HG03064 (cell line): ENCODE results near the gene LYAR.

ENCODE experiments used
- ATAC-seq: cut with Tn5 transposase; IDR thresholded peaks from one replicate; pipeline ENCODE4 v1.9.1; 2021; ENCODE audit warnings: low read depth; ENCODE audit not compliant: unreplicated experiment

The LYAR gene

GRCh38 chr4:4317496-4318232, 27.7 kb upstream of the LYAR start:
- no peak for ATAC-seq

DNA sequence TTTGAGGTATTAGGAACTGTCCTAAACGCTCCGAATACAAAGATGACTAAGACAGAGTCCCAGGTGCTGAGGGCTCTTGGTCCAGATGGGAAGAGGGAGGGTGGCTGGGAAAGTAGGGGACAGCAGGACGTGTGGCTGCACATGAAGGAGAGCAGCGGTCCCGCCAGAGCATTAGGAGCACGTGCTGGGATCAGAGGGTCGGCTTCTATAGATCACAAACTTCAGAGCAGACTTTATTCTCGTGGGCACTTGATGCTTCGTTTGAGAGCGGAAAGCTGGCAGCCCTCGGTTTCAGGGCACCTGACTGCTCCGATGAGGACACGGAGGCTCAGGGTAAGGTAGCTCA, 26.2 kb upstream of the LYAR start:
- no peak for ATAC-seq

DNA sequence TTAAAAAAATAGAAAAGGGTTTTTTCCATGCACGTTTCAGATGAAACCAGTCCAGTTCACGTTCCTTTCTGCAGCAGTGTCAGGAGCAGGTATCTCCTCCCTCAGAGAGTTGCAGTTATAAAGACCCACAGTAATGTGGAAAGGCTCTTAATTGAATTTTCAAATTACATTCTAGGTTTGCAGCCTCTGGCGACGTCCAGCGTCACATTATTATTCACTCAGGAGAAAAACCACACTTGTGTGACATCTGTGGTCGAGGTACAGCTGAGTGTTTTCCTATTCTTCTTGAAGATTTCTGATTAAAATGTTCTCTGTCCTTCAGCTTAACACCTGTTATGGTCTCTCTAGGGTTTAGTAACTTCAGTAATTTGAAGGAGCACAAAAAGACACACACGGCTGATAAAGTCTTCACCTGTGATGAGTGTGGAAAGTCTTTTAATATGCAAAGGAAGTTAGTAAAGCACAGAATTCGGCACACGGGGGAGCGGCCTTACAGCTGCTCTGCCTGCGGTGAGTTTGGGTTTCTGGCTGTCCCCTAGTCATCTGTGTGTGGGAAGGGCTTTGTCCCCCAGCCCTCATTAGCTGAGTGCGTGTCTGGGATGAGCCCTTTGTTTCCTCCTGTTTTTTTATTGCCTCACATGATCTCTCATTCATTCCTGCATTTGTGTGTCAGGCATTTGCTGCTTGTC, 25.7 kb upstream of the LYAR start:
- no peak for ATAC-seq

DNA sequence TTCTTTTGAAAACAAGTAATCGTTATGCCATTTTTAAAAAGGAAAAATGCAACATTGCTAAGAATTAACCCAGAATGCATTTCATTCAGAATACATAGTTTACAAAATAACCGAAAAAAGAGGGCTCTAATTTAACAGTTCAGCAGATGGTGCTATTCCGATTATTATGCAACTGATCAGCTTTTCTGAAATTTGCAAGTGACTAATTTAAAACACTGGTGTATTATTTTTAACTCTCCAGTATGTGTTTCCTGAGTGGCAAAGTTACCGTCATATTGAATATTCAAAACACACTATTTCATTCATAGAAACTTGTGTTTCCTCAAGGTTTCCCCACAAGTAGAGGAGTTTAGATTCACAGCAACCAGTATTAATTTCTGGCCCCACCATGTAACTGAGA, 21.2 kb upstream of the LYAR start:
- ATAC-seq: no peak

DNA sequence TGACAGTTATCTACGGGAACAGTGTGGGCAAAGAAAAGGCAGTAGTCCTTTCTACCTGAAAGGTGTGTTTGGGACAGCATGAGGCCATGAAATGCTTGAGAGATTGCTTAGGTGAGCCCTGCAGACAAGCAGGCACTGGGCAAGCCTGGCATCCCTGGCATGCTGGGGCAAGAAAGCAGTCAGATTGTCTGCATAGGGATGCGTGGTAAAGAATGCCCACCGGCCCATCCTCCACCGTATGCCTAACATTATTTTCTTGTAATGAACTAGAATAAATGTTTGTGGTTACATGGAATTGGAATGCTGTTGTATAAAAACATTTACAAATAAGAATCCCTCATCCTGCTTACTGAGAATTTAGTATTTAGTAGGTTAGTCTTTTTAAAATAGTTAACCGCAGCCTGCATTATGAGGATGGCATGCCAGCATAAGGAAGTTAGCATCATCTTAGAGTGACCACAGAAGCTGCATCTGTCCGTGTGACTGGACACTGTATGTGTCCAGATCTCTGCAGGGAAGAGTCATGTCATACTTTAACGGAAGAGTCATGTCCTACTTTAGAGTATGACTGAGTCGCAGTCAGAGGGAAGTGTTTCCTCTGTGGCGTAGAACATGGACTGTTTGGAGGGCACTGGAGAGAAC, 19.0 kb upstream of the LYAR start:
- no peak for ATAC-seq

GRCh38 chr4:4306920-4307319, 17.0 kb upstream of the LYAR start:
- no peak for ATAC-seq

DNA sequence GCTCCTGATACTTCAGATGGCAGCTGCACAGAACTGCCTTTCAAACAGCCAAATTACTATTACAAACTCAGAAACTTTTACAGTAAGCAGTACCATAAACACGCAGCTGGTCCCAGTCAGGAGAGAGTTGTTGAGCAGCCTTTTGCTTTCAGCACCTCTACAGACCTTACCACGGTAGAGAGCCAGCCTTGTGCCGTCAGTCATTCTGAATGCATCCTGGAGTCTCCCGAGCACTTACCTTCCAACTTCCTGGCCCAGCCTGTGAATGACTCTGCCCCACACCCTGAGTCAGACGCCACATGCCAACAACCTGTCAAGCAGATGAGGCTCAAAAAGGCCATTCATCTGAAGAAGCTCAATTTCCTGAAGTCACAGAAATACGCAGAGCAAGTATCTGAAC, 12.5 kb upstream of the LYAR start:
- no peak for ATAC-seq

DNA sequence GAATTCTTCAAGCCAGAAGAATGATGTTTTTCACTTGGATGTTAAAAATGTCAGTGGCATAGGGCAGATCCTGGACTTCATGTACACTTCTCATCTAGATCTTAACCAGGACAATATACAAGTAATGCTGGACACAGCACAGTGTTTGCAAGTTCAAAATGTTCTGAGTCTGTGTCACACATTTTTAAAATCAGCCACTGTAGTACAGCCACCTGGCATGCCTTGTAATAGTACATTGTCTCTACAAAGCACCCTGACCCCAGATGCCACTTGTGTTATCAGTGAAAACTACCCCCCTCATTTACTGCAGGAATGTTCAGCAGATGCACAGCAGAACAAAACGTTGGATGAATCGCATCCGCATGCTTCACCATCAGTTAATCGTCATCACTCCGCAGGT, 12.0 kb upstream of the LYAR start:
- ATAC-seq: no peak

DNA sequence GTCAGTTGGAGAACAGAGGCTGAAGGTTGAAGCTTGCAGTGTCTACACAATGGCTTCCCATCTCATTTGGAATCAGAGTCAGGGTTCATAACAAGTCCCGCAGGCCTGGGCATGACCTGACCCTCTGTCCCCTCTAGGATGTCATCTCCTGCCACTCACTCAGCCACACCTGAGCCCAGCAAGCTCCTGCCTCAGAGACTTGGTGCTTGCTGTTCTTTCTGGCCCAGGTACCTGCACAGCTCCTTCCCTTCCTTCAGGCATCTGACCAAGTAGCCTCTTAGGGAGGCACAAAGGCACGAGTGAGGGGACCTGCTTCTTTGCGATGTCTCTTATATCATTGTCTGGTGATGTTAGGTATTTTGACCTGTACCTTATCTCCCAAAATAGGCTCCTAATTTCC, 9.1 kb upstream of the LYAR start:
- no peak for ATAC-seq

- ATAC-seq: no peak
These were observed 6.4 kb upstream of the LYAR start for GRCh38 chr4:4296283-4296846.

DNA sequence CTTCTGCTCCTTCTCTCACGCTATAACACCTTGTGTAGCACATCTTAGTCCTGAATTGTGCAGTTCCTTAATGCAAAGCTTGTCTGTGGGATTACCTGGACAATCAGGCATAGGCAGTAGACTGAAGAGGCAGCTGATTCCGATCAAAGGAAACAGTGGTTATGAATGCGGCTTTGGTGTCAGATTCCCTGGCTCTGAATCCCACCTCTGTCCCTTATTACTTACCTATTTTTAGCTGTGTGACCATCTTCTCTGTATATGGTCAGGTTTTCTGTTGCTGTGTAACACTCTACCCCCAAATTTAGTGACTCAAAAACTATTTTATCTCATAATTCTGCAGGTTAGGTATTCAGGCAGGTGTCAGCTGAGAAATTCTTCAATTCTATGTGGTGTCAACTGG, 3.3 kb upstream of the LYAR start:
- ATAC-seq: no peak

DNA sequence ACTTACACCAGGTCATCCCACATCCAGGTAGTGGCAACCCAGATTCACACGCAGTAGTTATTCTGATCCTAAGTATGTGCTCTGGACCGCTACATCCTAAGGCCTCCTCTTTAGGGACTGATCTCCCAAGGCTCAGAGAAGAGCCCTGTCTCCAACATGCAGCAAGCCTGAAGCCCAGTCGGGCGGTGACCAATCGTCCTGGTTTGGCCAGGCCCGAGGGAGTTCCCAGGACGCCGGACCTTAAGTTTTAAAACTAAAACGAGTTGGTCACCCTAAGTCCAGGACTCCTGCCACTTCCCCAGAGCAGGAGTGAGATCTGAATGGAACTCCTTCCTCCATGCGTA, 385 bp downstream of the LYAR start:
- ATAC-seq: peak; percentile 7

DNA sequence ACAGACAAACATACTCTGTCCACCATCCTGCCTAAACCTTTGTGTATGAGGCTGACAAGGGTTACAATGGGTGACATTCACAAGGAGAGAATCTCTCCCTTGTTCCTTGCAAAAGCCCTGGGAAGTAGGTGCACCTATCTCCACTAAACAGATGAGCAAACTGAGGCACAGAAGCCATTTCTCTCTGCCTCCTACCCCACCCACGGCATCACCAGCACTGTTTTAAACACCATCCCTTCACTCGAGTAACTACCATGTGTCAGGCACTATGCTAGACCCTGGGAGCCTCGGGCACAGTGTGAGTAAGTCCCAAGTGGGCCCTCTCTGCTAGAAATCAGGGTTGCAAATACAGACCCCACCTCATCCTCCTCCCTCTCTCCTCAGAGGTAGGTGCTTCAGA, 899 bp downstream of the LYAR start:
- no peak for ATAC-seq

DNA sequence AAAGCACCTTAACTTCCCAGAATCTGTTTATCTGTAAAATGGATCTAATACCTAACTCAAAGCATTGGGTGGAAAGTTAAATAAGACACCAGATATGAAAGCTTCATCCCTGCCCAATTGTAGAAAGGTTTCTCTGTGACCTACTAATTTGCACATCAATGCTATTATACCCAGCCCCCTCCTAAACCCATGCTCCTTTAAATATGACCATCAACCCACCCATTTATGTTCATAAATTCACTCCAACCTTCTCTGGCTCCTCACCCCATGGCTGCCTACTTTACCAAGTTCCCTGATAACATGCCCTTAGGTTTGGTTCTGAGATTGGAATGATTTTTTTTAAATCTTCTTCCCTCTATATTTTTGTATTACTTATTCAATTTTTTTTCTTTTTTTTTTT, 1.9 kb downstream of the LYAR start:
- ATAC-seq: no peak

DNA sequence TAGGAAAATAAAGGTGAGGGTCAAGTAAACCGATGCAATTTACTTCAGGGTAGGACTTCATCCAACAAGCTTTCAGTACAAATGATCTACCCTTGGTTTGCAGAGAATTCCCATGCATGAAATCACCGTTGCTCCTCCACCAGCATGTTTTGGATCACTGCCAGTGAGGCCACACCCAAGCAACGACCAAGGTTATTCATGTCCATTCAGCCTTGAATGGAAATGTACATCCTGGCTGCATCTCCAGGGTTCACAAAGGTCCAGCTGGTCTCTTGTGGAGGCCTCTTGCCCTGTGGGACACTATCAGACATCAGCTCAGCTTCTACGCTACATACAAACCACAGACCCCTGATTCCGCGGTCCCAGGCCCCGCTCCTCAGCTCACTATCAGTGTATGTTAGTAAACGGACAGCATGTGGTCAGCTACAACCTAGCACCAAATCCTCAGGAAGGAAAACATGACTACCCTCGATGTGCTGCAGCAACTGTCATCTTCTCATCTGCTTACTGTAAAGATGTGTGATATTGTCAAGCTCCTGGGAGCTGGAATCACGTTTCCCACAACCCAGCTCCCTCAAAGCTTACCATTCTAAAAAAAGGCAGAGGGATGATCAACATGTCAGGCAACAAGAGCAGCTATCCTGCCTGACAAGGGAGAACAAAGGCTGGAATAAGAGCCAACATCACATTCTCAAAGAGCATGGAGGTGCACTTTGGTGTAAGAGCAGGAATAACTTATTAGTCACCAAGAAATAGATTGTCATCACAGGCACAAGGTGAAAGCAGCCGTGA, 4.9 kb downstream of the LYAR start:
- no peak for ATAC-seq

GRCh38 chr4:4281787-4282186, 8.2 kb downstream of the LYAR start:
- ATAC-seq: no peak

DNA sequence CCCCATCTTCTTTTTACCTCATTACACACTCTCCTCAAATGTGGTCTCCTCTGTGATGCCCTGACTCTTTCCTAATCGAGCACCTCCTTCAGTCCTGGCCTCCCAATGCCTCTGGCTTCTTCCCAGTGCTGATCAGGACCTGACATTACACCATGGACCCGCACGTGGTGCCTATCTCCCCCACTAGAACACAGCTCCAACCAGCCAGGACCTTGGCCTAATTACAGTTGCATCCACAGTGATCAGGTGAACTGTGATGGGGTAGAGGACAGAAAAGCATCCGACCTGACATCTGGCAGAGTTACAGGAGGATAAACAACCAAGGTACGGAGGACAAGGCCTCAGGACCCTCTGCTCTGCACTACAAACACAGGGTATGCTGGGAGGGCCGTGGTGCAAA, 12.4 kb downstream of the LYAR start:
- ATAC-seq: no peak

DNA sequence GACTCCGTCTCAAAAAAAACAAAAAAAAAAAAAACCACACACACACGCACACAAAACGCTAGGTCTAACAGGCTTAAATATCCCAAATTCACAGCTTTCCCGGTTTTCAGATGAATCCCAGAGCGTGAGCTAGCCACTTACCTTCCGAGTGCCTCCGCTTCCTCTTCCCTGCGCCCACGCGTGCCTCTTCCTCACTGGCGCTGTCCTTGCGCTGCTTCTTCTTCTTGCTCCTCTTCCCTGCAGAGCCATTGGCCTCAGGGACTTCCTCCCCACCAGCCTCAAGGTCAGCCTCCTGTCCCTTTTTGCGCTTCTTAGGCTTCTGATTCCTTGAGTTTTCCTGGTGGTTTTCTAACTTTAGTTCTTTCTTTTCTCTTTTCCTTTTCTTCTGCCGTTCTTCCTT, 15.7 kb downstream of the LYAR start:
- no peak for ATAC-seq

GRCh38 chr4:4271912-4272311, 18.0 kb downstream of the LYAR start:
- no peak for ATAC-seq

DNA sequence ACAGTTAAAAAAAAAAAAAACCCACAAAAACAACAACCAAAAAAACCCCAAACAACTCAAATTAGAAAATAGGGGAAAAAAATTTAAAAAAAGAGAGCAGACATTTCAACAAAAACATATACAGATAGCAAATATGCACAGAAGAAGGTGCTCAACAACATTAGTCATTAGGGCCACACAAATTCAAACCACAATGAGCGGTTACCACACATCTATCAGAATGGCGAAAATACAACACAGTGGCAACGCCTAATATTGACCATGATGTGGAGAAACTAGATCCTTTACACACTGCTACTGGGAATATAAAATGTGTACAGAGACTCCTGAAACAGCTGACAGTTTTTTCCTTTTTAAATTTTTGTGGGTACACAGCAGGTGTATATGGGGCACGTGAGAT, 19.4 kb downstream of the LYAR start:
- ATAC-seq: no peak

GRCh38 chr4:4269856-4270255, 20.1 kb downstream of the LYAR start:
- no peak for ATAC-seq
